ENCODE results near the gene NSD2.

DNA sequence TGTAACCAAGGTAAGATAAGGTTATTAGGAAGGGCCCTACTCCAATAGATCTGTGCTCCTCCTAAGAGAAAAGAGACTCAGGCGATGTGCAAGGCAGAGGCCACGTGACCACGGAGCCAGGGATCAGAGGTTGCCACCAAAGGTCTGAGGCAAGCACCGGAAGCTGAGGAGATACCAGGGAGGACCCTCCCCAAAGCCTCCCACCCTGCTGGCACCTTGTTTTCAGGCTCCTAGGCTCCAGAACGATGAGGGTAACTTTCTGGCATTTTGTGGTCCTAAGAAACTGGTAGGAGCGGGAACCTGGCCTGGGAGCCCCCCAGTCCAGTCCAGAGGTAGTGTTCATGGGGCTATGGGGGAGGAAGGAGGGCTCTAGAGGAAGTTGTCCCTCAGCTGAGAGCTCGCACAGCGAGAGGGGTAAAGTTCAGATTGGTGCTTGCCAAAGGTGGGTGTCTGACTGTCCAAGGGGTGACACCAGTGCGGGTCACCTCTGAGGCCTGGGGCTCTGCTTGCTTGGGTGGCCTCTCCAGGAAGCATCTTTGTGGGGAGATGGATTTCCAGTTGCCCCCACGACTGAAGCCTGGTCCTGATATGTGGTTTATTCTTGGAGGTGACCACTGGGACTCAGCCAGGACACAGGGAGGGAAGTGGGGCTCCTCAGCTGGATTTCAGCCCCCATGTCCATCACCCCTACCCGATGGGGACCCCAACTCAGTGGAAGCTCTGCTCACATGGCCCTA, 7.7 kb upstream of the NSD2 start:
- TF ChIP-seq, protein P1, sequence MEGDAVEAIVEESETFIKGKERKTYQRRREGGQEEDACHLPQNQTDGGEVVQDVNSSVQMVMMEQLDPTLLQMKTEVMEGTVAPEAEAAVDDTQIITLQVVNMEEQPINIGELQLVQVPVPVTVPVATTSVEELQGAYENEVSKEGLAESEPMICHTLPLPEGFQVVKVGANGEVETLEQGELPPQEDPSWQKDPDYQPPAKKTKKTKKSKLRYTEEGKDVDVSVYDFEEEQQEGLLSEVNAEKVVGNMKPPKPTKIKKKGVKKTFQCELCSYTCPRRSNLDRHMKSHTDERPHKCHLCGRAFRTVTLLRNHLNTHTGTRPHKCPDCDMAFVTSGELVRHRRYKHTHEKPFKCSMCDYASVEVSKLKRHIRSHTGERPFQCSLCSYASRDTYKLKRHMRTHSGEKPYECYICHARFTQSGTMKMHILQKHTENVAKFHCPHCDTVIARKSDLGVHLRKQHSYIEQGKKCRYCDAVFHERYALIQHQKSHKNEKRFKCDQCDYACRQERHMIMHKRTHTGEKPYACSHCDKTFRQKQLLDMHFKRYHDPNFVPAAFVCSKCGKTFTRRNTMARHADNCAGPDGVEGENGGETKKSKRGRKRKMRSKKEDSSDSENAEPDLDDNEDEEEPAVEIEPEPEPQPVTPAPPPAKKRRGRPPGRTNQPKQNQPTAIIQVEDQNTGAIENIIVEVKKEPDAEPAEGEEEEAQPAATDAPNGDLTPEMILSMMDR (IDR thresholded peaks at IDR 0.05), result no peak
- no peak for TF ChIP-seq POLR2AphosphoS5 (IDR thresholded peaks at IDR 0.05)
- no peak for TF ChIP-seq EP300 (IDR thresholded peaks at IDR 0.05)
- TF ChIP-seq POLR2A (IDR thresholded peaks at IDR 0.05), result no peak

All from sigmoid colon (tissue), 4 donors.